HEK293 (cell line): ENCODE measurements around the gene RNF225.

Source experiments
- GLI2 ChIP-seq: fragments of 450-650 bp; formaldehyde crosslinking; IDR thresholded peaks from 2 replicates; pipeline ENCODE4; 2017; ENCODE audit warnings: missing biosample characterization, missing genetic modification characterization, low read depth, borderline replicate concordance
- MYNN ChIP-seq: fragments of 450-650 bp; formaldehyde crosslinking; IDR thresholded peaks from 2 replicates; pipeline ENCODE4 v1.5.1; 2016; ENCODE audit warnings: missing biosample characterization, missing genetic modification characterization, borderline replicate concordance
- YY1 ChIP-seq: fragments of 450-650 bp; formaldehyde crosslinking; IDR thresholded peaks from 2 replicates; pipeline ENCODE4 v1.5.1; 2018; ENCODE audit warnings: missing biosample characterization, missing genetic modification characterization
- ZBTB8A ChIP-seq: fragments of 450-650 bp; formaldehyde crosslinking; IDR thresholded peaks from 2 replicates; pipeline ENCODE4 v1.5.1; 2016; ENCODE audit warnings: missing biosample characterization, missing genetic modification characterization
- ZNF169 ChIP-seq: fragments of 450-650 bp; formaldehyde crosslinking; IDR thresholded peaks from 2 replicates; pipeline ENCODE4 v1.5.1; 2016; ENCODE audit warnings: missing biosample characterization, missing genetic modification characterization
- ZNF23 ChIP-seq: fragments of 450-650 bp; formaldehyde crosslinking; IDR thresholded peaks from 2 replicates; pipeline ENCODE4 v1.5.1; 2016; ENCODE audit warnings: missing biosample characterization, missing genetic modification characterization, borderline replicate concordance
- ZNF248 ChIP-seq: fragments of 450-650 bp; formaldehyde crosslinking; IDR thresholded peaks from 2 replicates; pipeline ENCODE4 v1.5.1; 2017; ENCODE audit warnings: missing biosample characterization, missing genetic modification characterization
- ZNF501 ChIP-seq: fragments of 450-650 bp; formaldehyde crosslinking; IDR thresholded peaks from 2 replicates; pipeline ENCODE4 v1.5.1; 2016; ENCODE audit warnings: missing biosample characterization, missing genetic modification characterization
- ZNF768 ChIP-seq: fragments of 450-650 bp; formaldehyde crosslinking; IDR thresholded peaks from 2 replicates; pipeline ENCODE4 v1.5.1; 2018; ENCODE audit warnings: missing biosample characterization, mild to moderate bottlenecking, missing genetic modification characterization
- ZNF776 ChIP-seq: fragments of 450-650 bp; formaldehyde crosslinking; IDR thresholded peaks from 2 replicates; pipeline ENCODE4 v1.5.0; 2017; ENCODE audit warnings: missing biosample characterization, missing genetic modification characterization, borderline replicate concordance
- ZNF830 ChIP-seq: fragments of 450-650 bp; IDR thresholded peaks from 2 replicates; pipeline ENCODE4 v1.5.0; 2018; ENCODE audit warnings: missing biosample characterization, missing genetic modification characterization, low read depth, mild to moderate bottlenecking, moderate library complexity
- TF ChIP-seq, protein P1 (sequence below): fragments of 450-650 bp; formaldehyde crosslinking; IDR thresholded peaks from 2 replicates; pipeline ENCODE4 v1.5.1; 2016; ENCODE audit warnings: missing biosample characterization, missing genetic modification characterization
- TF ChIP-seq, protein P2 (sequence below): fragments of 450-650 bp; formaldehyde crosslinking; IDR thresholded peaks from 2 replicates; pipeline ENCODE4 v1.5.1; 2016; ENCODE audit warnings: missing biosample characterization, missing genetic modification characterization, borderline replicate concordance
- TF ChIP-seq, protein P3 (sequence below): fragments of 450-650 bp; formaldehyde crosslinking; IDR thresholded peaks from 2 replicates; pipeline ENCODE4 v1.5.1; 2016; ENCODE audit warnings: missing biosample characterization, missing genetic modification characterization

DNA sequence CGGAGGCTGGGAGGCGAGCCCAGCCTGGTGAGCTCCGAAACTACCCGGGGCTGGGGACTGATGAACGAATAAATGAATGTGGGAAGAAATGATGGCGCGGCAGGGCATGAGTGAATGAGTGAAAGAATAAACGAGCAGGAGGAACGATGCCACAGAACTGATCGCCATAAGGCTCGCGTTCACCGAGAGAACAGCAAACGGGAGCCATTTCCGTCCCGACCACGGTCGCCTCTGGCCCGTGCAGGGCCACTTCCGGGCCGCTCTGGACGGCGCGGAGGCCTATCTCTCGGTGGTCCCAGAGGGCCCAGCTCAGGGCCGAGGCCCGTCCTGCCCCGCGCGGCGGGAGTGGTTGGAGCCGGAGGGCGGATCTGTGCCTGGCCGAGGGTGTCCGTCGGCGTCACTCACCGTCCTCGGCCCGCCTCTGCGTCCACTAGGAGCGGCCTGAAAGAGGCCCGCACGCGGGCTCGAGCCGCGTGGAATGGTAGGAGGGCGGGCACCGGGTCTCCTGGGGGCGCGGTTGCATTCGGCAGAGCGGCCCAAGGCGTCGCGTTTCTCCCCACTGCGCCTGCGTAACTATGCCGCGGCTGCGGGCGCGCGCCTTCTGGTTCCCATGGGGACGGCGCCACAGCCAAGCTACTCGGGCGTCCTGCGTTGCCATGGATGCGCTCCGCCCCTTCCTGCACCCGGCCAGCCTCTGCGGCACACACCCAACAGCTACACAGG, 33.0 kb upstream of the RNF225 start, which contains the start of gene ZNF497:
- TF ChIP-seq ZNF248 (tag by site-specific recombination) (no peak), ZNF830 (no peak), ZNF501 (tag by site-specific recombination) (no peak; the same call in 1 of the 2 replicates), ZNF169 (tag by site-specific recombination) (no peak), ZNF23 (tag by site-specific recombination) (no peak), ZNF776 (tag by site-specific recombination) (no peak), GLI2 (tag by site-specific recombination) (no peak), YY1 (peak; percentile 77), ZBTB8A (tag by site-specific recombination) (peak; percentile 93), MYNN (tag by site-specific recombination) (peak; percentile 51; the same call in 1 of the 2 replicates), ZNF768 (tag by site-specific recombination) (0 out of 2 replicates have a peak, but pooled peaks have one; percentile 3)
- TF ChIP-seq, protein P1, sequence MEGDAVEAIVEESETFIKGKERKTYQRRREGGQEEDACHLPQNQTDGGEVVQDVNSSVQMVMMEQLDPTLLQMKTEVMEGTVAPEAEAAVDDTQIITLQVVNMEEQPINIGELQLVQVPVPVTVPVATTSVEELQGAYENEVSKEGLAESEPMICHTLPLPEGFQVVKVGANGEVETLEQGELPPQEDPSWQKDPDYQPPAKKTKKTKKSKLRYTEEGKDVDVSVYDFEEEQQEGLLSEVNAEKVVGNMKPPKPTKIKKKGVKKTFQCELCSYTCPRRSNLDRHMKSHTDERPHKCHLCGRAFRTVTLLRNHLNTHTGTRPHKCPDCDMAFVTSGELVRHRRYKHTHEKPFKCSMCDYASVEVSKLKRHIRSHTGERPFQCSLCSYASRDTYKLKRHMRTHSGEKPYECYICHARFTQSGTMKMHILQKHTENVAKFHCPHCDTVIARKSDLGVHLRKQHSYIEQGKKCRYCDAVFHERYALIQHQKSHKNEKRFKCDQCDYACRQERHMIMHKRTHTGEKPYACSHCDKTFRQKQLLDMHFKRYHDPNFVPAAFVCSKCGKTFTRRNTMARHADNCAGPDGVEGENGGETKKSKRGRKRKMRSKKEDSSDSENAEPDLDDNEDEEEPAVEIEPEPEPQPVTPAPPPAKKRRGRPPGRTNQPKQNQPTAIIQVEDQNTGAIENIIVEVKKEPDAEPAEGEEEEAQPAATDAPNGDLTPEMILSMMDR (tag by site-specific recombination) = peak; percentile 78
- TF ChIP-seq, protein P2, sequence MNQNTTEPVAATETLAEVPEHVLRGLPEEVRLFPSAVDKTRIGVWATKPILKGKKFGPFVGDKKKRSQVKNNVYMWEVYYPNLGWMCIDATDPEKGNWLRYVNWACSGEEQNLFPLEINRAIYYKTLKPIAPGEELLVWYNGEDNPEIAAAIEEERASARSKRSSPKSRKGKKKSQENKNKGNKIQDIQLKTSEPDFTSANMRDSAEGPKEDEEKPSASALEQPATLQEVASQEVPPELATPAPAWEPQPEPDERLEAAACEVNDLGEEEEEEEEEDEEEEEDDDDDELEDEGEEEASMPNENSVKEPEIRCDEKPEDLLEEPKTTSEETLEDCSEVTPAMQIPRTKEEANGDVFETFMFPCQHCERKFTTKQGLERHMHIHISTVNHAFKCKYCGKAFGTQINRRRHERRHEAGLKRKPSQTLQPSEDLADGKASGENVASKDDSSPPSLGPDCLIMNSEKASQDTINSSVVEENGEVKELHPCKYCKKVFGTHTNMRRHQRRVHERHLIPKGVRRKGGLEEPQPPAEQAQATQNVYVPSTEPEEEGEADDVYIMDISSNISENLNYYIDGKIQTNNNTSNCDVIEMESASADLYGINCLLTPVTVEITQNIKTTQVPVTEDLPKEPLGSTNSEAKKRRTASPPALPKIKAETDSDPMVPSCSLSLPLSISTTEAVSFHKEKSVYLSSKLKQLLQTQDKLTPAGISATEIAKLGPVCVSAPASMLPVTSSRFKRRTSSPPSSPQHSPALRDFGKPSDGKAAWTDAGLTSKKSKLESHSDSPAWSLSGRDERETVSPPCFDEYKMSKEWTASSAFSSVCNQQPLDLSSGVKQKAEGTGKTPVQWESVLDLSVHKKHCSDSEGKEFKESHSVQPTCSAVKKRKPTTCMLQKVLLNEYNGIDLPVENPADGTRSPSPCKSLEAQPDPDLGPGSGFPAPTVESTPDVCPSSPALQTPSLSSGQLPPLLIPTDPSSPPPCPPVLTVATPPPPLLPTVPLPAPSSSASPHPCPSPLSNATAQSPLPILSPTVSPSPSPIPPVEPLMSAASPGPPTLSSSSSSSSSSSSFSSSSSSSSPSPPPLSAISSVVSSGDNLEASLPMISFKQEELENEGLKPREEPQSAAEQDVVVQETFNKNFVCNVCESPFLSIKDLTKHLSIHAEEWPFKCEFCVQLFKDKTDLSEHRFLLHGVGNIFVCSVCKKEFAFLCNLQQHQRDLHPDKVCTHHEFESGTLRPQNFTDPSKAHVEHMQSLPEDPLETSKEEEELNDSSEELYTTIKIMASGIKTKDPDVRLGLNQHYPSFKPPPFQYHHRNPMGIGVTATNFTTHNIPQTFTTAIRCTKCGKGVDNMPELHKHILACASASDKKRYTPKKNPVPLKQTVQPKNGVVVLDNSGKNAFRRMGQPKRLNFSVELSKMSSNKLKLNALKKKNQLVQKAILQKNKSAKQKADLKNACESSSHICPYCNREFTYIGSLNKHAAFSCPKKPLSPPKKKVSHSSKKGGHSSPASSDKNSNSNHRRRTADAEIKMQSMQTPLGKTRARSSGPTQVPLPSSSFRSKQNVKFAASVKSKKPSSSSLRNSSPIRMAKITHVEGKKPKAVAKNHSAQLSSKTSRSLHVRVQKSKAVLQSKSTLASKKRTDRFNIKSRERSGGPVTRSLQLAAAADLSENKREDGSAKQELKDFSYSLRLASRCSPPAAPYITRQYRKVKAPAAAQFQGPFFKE (tag by site-specific recombination) = no peak
- TF ChIP-seq, protein P3, sequence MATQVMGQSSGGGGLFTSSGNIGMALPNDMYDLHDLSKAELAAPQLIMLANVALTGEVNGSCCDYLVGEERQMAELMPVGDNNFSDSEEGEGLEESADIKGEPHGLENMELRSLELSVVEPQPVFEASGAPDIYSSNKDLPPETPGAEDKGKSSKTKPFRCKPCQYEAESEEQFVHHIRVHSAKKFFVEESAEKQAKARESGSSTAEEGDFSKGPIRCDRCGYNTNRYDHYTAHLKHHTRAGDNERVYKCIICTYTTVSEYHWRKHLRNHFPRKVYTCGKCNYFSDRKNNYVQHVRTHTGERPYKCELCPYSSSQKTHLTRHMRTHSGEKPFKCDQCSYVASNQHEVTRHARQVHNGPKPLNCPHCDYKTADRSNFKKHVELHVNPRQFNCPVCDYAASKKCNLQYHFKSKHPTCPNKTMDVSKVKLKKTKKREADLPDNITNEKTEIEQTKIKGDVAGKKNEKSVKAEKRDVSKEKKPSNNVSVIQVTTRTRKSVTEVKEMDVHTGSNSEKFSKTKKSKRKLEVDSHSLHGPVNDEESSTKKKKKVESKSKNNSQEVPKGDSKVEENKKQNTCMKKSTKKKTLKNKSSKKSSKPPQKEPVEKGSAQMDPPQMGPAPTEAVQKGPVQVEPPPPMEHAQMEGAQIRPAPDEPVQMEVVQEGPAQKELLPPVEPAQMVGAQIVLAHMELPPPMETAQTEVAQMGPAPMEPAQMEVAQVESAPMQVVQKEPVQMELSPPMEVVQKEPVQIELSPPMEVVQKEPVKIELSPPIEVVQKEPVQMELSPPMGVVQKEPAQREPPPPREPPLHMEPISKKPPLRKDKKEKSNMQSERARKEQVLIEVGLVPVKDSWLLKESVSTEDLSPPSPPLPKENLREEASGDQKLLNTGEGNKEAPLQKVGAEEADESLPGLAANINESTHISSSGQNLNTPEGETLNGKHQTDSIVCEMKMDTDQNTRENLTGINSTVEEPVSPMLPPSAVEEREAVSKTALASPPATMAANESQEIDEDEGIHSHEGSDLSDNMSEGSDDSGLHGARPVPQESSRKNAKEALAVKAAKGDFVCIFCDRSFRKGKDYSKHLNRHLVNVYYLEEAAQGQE (tag by site-specific recombination) = no peak
